Activated CD8-positive, alpha-beta memory T cell treated with anti-CD3 and anti-CD28 coated beads, Interleukin-2, amount 50 U/mL, for 24 hours (primary cell): Measurements from ENCODE around the gene MICAL3.

Experiments
- DNase-seq: peaks from one replicate; pipeline ENCODE4 v3.0.0-alpha.2; 2020; ENCODE audit errors: extremely low read depth

The MICAL3 gene

DNA sequence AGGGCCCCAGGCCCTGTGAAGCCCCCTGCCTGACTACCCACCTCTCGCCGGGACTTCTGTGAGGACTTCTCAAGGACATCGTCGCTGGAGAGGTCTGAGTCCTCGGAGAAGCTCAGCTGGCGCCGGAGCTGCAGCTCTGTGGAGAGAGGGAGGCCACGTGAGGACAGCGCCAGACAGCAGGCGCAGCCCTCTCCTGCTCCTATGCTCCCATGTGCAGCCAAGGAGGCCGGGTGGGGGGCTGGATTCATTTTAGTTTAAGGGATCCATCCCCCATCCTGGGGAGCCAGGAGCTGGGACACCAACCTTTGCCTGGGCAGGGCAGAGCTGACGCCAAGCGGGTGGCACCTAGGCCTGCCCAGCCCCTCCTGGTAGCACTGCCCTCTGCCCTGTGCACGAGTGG is 207.7 kb downstream of the MICAL3 start:
- DNase-seq = no peak

DNA sequence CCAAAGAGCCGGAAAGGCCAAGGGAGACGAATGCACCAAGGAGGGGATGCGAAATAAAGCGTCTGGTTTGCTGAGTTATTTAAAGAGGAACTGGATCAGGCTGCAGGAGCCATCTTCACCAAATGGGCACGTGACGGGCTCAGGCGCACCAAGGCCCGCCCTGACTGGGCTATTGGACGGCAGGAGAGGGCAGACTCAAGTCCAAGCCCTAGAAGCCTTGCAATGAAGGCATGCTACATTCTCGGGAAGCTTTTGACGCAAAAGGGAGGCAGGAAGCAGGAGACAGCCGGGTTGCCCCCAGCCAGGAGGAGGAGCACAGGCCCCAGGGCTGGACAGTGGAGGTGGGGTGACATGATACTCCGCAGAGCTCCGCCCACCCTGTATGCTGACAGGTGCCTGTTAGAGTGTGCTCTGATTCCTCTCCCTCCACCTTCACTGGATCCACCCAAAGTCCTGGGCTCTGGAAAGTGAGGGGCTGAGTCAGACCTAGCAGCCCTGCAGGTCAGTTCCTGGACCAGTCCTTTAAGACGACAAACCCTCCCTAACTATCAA is 208.6 kb downstream of the MICAL3 start:
- DNase-seq = no peak

DNA sequence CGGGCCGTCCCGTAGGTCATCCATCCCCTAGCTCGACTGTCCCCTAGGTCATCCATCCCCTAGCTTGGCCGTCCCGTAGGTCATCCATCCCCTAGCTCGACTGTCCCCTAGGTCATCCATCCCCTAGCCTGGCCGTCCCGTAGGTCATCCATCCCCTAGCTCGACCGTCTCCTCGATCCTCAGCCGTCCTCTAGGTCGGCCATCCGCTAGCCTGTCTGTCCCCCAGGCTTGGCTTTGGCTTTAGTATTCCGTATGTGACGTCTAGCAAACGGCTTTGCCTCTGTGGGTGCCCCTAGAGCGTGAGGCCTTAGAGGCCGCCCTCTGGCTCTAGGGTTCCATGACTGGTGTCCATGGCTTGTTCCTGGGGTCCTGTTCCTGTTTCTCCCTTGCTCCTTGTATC is 209.5 kb downstream of the MICAL3 start:
- DNase-seq = no peak

DNA sequence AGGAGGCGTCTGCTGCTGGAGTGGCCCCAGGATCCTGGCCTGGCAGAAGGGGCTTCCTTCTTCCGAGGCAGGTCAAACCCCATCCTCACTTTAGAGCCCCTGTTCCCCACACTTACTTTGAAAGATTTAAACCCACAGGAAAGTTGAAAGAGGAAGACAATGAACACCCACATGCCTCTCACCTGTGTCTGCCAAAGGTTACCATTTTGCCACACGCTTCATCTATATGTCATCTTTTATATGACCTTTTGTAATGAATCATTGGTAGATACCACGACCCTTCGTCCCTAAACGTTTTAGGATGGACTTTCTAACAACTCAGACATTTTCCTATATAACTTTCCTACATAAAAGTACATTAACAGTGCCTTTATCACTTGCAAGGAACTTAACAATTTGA is 210.3 kb downstream of the MICAL3 start:
- DNase-seq = no peak

DNA sequence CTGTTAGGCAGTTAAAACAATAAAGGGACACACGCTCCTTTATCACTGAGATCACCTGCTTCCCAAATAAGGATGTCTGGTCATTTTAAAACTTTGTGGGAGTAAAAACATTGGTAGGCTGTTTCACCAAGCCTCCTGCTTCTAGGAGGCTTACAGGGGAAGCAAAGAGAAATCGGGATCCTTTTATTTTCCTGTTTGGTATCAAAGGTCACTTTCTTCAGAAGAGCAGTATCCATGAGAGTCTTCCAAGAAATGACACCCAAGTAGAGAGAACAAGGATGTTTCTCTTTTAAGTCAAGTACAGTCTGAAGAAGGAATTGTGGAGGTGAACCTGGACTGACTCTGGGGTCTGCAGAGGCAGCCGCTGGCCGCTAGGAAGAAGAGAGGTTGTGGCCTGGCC is 213.2 kb downstream of the MICAL3 start:
- DNase-seq = no peak

DNA sequence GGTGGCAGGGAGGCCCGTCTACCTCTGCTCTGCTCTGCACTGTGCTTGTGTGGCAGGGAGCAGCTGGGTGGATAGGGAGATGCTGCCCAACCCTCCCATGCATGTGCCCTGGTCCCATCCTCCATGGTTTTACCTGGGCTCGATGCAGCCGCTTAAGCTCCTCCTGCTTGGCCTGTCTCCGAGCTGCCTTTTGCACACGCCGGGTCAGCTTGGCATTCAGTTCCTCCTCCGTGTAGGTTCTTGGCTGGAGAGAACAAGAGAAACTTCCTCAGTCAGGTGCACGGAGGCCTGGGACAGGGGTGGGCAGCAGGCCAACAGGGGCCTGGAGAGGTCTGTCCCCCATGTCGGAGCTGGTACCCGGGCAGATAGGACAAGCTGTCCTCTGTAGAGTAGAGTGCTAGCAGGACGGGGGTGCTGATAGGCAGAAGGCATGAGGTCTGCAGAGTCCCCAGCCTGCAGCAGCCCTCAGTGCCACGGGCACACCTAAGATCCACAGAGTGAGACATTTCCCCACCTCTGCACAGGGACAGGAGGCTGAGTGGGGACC is 213.7 kb downstream of the MICAL3 start:
- DNase-seq = no peak

DNA sequence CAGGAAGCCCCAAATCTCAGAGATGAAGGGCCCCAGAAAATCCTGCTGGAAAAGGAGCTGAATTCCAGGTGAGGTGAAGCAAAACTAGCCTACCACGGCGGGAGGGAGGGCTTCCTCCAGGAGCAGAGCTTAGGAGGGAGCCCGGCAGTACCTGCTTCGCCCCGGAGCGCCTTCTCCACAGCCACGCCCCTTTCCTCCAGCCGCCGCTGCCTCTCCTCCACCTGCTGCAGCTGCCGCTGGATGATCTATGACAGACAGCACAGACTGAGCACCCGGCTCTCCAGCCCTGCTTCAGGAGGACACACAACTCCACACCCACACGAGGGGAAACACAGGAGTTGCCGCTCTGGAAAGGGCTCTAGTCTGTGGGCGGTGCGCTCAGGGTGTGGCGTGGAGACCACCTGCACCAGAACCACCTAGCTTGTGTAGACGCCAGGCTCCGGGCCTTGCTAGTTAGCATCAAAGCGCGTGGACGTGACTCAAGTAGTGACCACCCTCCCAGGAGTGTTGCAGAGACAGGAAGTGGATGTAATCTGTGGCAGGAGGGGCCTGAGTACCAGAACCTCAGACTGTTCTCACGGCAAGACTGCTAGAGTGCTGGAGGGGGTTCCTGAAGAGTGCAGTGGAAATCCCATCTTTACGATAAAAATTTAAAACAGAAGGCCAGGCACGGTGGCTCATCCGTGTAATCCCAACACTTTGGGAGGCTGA is 215.5 kb downstream of the MICAL3 start:
- no peak for DNase-seq

DNA sequence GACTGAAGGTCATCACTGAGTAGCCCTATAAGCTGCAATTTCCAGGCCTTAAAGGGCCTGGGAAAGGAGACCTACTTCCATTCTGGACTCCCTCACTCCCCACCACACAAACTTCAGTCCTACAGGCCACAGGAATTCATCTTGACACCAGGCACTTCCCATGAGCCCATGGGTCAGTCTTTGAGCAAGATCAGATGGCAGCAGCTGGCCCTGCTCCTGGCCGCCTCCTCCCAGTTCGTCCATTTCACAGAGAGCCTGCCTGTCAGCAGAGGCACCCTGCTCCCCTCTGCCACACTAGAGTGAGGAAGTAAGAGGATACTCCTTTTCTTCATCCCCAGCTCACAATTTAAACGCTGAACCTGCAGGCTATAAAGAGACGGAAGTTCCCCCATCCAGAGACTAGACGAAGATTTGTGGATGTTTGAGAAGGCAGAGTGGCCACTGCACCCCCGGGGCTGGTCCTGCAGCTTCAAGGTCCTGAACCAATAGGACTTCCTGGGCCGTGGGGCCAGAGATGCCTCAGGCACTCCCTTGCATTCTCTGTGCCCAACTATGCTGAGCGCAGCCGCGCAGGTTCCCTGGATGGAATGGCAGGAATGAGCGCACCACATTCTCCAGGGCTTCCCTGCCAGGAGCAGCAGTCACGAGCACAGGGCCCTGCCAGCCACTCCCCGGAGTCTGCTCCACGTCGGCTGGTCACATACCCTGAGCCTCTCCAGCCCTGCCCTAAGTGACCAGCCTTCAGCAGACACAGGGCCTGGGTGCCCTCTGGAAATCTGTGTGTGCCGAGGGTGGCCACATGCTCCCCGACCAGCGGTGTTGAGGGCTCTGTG is 216.6 kb downstream of the MICAL3 start:
- DNase-seq = no peak

DNA sequence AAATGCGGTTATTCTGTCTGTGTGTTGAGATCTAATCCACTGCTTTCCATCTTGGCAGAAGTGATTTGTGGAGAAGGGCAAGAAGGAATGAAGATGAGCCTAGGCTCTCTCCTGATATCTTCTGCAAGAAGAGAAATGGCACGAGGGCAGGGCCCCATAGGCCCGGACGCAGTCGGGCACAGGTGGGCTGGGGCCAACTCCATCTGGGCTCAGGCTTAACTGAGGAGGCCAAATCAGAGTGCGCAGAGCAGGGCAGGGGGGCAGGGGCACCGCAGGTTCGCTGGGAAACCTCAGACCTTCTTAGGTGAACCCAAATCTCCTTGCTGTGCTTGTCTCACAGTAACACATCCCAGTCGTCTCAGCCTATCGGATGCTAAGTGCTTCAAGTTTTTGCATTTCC is 217.3 kb downstream of the MICAL3 start:
- no peak for DNase-seq

DNA sequence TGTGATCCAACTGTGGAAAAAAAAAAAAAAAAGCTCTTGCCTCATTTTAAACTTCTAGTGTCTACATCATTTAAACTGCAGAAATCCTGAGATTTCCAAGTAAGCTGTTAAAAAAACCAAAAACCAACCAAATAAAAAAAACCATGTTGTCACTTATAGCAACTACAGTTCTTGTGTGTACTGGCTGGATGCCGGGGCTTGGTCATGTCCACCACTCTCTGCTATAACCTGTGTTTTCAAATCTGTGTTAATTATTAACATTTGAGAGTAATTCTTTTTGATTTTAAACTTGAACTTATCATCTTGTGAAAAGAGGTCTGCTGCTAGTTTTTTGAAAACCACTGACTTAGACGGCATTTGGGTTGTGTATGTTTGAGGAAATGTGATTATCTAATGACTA is 217.9 kb downstream of the MICAL3 start:
- DNase-seq = no peak

DNA sequence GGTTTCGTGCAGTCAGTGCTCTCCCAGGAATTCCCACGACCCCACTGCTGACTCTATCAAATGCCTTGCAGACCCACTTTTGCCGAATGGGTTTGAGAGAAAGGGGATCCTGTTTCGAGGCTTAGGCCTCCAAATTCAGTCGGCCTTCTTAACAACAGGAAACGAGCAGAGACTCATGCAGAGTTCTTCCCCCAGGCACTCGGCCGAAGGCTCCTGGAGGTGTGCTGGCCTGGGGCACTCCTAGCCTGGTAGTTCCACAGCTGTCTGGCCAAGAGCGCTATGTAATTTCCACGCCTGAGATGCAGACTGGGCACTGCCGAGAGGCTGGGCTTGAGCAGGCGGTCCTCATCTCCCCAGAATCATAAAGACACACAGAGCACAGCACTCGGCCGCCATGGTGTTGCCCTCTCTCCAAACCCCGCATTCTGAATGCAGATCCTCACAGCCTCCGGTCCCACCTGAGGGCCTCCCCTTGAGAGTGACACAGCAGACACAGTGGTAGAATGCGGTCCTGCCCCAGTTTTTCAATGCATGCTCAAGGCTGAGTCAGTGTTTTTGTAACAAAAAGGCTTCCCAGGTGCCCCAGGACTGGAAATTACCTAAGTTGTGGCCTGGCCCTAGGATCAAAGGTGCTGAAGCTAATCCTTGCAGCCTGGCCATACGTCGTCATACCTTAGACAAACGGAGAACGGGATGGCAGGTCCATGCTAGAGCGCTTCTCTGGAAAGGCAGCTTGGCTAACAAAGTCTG is 219.9 kb downstream of the MICAL3 start:
- no peak for DNase-seq

DNA sequence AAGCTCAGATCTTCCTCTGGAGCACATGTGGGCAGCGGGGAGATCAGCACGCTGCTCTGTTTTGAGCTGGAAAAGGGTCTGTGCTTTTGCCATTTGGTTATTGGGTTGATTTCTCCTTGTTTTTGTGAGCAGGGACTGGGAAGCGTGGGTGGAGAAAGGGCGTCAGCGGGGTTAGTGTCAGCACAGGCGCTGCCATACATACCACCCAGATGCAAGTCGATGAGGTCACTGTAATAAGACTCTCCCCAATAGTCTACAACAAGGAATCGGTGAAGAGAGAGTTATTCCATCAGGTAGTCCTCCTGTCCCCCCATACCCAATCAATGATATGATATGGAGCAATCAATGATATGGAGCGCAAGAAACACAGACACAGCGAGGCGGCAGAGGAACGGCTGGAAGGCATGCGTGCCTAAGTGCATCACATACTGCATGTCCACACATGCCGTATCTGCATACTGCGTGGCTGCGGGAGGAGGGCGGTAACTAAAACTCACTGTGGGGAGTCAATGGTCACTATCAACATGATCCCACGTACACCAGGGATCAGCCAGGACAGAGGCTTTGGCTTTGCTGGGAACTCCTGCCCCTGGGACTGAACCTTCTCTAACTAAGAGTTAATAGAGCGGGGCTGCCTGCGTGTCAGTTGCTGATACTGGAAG is 220.6 kb downstream of the MICAL3 start:
- DNase-seq = no peak

DNA sequence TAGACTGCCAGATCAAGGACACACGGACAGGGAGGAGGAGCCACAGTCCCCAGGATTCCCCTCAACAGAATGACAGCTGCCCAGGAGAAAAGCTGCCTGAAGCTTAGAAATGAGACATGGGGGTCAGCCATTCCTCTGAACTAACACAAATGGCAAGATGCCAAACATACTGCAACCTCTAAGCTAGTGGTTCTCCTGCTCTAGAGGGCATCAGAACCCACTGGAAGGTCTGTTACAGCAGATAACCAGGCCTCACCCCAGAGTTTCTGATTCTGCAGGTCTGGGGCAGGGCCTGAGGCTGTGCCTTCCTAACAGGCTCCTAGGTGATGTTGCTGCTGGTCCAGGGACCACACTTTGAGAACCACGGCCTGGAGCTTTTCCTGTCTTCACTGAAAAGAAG is 221.5 kb downstream of the MICAL3 start:
- DNase-seq = no peak

DNA sequence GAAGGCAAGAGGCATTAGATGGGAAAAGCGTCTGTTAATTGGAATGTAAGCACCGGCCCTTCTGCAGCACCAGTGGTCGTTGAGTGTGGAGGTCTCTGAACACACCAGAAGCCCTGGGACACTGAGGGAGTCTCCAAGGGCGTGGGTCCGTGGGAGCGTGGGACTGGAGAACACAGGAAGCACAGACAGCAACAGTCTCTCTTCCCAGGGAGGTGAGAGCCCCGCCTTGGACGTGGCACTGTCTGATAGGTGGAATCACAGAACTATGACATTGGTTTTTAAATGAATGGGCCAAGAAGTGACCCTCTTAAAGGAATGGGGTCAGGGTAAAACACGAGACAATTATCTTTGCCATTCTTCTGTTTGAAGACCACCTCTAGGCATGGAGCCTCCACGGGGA is 221.9 kb downstream of the MICAL3 start:
- no peak for DNase-seq

DNA sequence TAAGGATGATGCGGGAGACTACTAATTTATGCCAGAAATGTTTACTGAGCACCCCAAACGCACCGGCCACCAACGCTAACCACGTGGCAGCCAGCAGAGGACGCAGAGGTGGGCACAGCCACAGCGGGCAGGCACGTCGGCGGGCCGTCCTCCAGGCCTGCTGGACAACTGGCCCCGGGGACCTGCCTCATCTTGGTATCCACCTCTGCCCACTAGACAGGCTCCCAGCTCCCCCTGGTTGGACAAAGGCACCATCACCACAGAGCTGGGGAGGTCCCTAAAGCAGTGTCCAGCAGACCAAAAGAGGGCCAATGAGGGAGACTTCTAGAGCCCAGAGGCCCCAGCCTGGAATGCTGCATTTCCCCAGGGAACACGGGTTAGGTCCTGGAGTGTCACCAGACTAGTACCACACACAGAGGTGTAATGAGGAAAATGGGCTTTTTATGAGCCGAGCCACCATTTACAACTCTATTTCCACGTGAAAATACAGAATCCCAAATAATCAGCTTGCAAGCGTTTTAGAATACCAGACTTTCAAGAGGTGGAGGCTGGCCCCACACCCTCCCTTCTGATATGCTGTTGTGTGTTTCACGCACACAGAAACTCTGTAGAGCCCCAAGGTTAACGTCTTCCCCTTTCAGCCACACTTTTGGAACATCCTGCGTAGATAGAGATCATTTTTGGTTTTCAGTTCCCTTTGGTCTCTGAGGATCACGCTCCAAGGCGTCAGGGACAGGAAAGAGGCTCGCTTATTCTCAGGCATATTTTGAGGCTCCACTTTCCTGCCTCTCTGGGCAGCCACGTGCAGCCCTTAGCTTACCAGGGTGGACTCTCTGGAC is 226.4 kb downstream of the MICAL3 start:
- no peak for DNase-seq

DNA sequence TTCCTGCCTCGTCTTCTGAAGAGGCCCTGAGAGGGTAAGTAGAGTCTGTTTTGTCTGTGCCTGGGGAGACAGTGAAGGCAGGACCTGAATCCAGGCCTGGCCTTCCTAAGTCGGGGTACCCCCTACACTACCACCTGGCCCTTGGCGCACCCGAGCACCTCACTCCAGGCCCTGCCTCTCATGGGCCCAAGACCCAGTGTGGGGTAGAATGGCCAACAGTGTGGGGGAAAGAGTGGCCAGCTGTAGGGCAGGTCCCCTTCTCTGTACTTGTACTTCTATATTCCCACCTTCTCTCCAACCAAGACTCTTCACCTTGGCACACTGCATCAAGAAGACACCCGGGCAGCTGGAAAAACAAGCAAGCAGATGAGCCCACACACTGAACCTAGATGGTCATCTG is 227.7 kb downstream of the MICAL3 start:
- DNase-seq = no peak

DNA sequence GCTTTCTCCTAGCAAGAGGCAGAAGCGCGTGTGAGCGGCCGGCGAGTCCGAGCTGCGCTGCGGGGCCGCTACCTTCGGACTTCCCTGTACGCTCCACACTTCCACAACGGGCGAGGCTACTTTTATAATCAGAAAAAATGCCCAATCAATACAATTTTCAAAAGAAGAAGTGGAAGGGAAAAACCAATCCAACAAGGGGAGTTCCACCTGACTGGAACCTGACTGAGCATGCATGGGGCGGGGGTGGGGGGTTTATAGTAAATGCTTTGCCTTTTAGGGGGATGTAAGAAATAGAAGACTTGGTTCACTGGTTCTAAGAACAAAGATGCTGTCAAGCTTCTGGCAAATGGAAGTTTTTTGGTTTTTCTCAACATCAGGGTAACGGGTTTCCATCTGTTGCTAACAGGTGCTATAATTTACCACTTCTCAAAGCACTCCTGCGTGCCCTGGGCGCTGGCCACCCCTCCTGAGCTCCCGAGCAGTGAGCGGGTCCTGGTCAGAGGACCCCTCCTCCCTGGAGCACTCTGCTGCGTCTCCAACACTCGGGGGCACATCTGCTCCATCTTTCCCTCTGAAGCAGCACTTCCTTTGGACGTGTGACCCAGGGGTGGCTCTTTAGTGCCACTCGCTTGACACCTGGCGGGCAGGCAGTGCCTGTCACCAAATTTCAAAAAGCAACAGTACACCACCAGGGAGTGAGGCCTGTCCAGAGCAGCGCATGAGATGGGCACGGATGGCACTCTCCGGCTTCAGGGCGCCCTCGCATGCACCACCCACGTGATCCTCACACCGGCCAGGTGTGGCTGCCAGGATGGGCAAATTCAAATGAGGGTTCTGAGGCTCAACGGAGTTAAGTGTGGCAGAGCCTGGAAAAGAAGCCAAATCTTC is 228.5 kb downstream of the MICAL3 start:
- no peak for DNase-seq

DNA sequence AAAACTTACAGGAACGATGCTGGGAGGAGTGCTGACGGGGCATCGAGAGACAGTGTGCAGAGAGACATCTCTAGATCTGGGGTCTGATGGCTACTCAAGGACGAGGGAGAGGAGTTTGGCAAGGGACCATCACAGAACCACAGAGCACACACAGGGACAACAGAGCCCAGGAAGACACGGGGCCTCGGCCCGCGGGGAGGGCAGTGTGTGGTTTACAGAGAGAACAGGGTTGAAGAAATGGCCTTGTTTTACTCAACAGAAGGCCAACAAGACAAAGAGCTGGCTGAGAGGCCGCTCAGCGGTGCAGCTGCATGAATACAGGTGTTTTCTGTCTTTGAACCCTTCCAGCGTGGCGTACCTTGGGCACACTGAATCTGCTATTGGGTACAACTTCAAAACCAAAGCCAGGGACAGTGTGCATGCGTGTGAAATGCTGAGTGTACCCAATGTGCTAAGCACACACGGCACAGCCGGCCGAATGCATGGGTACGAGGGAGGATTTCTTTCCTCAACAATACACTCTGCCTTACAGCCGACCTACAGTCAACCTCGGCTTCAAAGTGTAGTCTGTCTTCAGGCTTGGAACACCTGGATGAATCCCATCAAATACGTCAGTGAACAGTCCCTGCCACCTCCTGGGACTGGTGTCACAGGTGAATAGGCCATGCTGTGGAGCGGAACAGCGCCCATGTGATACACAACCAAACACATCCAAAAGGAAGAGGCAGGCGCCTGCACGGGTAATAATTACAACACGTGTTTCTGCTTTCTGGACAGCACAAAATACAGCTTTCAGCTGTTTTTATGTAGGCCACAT is 229.4 kb downstream of the MICAL3 start:
- DNase-seq = no peak
